ENCODE data around the gene ITGA2. TPM values are rescaled to one million over a fixed set of nuclear protein-coding genes. Genes with fewer than 3 reads are reported as not detected.
"Not testable (repeated sequence)": the region's sequence is repeated elsewhere in the genome, so short reads cannot be mapped to it uniquely, and the experiment has no call there.

Gene ITGA2
- total and polyA plus RNA-seq, 4 donors, result 0.50 to 8.0 (median 3.6) TPM

DNA sequence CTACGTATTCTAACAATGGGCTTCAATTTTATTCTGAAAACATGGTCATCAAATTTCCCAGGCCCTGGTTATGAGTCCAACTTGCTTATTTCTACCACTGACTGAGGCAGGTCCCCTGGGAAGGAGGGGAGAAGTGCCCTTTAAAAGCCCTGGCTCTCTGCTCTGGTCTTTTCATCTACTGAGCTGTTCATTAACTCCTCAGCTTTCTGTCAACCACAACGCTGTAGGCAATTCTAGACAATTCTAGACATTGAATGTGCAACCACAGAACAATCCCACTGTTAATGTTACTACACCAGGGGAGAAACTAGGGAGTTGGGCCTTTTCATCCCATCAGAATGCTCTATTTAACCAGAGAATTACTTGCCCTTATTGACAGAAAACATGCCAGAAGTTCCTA, 110.4 kb downstream of the ITGA2 start:
- H3K27ac ChIP-seq (ENCODE audit: low read depth in 1 of 2, low read length in 2 of 2), result no peak overlapping the region
- intact Hi-C loops (cut with DNase I), result loop anchor here in 1 of 2 donors (10.0 kb wide), 1 partner anchor 315 kb away; the partner anchor contains the start of genes ITGA1 and PELO
- ATAC-seq (ENCODE audit: low FRiP score), result no peak

DNA sequence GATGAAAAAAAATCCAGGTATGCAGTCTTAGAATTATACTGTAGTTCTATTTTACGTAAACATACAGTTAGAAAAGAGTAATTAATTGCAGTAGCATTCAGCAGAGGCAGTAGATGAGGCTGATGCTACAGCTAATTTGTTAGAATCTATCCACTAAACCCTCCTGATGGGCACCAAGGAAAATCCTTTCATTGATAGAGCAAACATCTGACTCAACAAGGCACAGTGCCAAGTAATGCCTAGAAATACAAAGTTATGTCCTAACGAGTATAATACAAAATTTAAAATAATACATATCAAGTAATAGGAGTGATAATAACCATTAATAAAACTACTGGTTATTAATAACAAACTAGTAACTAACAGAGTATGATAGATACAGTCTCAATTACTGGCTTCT, 111.5 kb downstream of the ITGA2 start:
- H3K27me3 ChIP-seq (ENCODE audit: control insufficient read depth in 1 of 2, insufficient read depth in 2 of 2, low read length in 1 of 2), result no peaks in the 10 kb centered on the region
- ATAC-seq (ENCODE audit: low FRiP score) (no peak), DNase-seq (no peak)
- H3K4me3 ChIP-seq (ENCODE audit: low read length in 2 of 2), result no peak overlapping the region
- no peaks in the 10 kb centered on the region for H3K4me1 ChIP-seq (ENCODE audit: control insufficient read depth in 1 of 2, insufficient read depth in 2 of 2, low read length in 2 of 2)
- peaks cover 0 to 3% of the 10 kb centered on the region in 2 donors for H3K36me3 ChIP-seq (ENCODE audit: control insufficient read depth in 1 of 2, insufficient read depth in 2 of 2, low read length in 1 of 2)
- WGBS, 2 donors, result 61 to 63% methylated on average over 2 of the region's 2 CpGs
- H3K9me3 ChIP-seq (ENCODE audit: control insufficient read depth, low read length), result no peaks in the 10 kb centered on the region
- intact Hi-C loops (cut with DNase I), result loop anchor here in 1 of 2 donors (10.0 kb wide), 1 partner anchor 436 kb away; no protein-coding TSS in a partner anchor
- H3K27ac ChIP-seq (ENCODE audit: low read depth in 1 of 2, low read length in 2 of 2), result no peak overlapping the region

More for the DNA sequence above, 110.4 kb downstream of the ITGA2 start:
- Histone ChIP-seq H3K9me3 (ENCODE audit: control insufficient read depth, low read length) (no peaks in the 10 kb centered on the region), H3K27me3 (ENCODE audit: control insufficient read depth in 1 of 2, insufficient read depth in 2 of 2, low read length in 1 of 2) (no peaks in the 10 kb centered on the region), H3K36me3 (ENCODE audit: control insufficient read depth in 1 of 2, insufficient read depth in 2 of 2, low read length in 1 of 2) (peaks cover 0 to 3% of the 10 kb centered on the region in 2 donors), H3K4me1 (ENCODE audit: control insufficient read depth in 1 of 2, insufficient read depth in 2 of 2, low read length in 2 of 2) (no peaks in the 10 kb centered on the region), H3K4me3 (ENCODE audit: low read length in 2 of 2) (no peak overlapping the region)
- DNase-seq, result no peak
- 31 to 38% methylated on average over 2 of the region's 2 CpGs for WGBS, 2 donors

DNA sequence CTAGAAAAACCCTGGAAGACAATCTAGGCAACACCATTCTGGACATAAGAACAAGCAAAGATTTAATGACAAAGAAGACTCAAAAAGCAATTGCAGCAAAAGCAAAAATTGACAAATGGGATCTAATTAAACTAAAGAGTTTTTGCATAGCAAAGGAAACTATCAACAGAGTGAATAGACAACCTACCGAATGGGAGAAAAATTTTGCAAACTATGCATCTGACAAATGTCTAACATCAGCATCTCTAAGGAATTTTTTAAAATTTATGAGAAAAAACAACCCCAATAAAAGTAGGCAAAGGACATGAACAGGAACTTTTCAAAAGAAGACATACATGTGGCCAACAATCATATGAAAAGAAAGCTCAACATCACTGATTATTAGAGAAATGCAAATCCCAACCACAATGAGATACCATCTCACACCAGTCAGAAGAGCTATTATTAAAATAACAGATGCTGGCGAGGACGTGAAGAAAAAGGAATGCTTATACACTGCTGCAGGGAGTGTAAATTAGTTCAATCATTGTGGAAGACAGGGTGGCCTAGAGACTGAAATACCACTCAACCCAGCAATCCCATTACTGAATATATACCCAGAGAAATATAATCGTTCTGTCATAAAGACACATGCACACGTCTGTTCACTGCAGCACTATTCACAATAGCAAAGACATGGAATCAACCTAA, 116.6 kb downstream of the ITGA2 start:
- peaks cover 0 to 4% of the 10 kb centered on the region in 2 donors for H3K4me1 ChIP-seq (ENCODE audit: control insufficient read depth in 1 of 2, insufficient read depth in 2 of 2, low read length in 2 of 2)
- DNase-seq, result no peak
- H3K9me3 ChIP-seq (ENCODE audit: control insufficient read depth, low read length), result no peaks in the 10 kb centered on the region
- intact Hi-C loops (cut with DNase I), result loop anchor here in 1 of 2 donors (10.0 kb wide), 1 partner anchor 441 kb away; no protein-coding TSS in a partner anchor
- WGBS, 2 donors, result 85 to 86% methylated on average over 5 of the region's 5 CpGs
- no peaks in the 10 kb centered on the region for H3K27me3 ChIP-seq (ENCODE audit: control insufficient read depth in 1 of 2, insufficient read depth in 2 of 2, low read length in 1 of 2)
- no peaks in the 10 kb centered on the region for H3K36me3 ChIP-seq (ENCODE audit: control insufficient read depth in 1 of 2, insufficient read depth in 2 of 2, low read length in 1 of 2)
- no peak overlapping the region for H3K27ac ChIP-seq (ENCODE audit: low read depth in 1 of 2, low read length in 2 of 2)
- no peak for ATAC-seq (ENCODE audit: low FRiP score)
- no peak overlapping the region for H3K4me3 ChIP-seq (ENCODE audit: low read length in 2 of 2)

DNA sequence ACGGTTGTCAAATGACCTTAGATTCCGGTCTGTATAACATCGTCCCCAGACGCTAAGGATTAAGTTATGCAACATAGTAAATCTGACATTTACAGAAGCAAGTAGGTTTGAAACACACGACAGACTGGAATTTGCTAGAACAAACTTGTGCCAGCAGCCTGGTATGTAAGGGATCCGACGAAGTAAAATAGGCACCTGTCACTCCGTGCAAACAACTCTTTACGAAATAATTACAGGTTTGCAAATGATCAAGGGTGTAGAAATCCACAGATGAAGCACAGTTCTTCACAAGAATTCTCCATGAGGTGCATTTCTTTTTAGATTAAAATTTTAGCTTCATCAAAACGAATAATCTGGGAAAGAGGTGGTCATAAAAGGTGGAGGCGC, 119.9 kb downstream of the ITGA2 start:
- H3K27me3 ChIP-seq (ENCODE audit: control insufficient read depth in 1 of 2, insufficient read depth in 2 of 2, low read length in 1 of 2), result no peaks in the 10 kb centered on the region
- 0 to 1% methylated on average over 11 of the region's 11 CpGs for WGBS, 2 donors
- H3K4me3 ChIP-seq (ENCODE audit: low read length in 2 of 2), result peak overlapping the region; percentile 68 to 92
- no peaks in the 10 kb centered on the region for H3K9me3 ChIP-seq (ENCODE audit: control insufficient read depth, low read length)
- H3K4me1 ChIP-seq (ENCODE audit: control insufficient read depth in 1 of 2, insufficient read depth in 2 of 2, low read length in 2 of 2), result peaks cover 0 to 4% of the 10 kb centered on the region in 2 donors
- DNase-seq, result no peak
- intact Hi-C loops (cut with DNase I), result loop anchor here in 1 of 2 donors (10.0 kb wide), 1 partner anchor 444 kb away; no protein-coding TSS in a partner anchor
- ATAC-seq (ENCODE audit: low FRiP score), result peak; percentile 20
- H3K36me3 ChIP-seq (ENCODE audit: control insufficient read depth in 1 of 2, insufficient read depth in 2 of 2, low read length in 1 of 2), result no peaks in the 10 kb centered on the region
- H3K27ac ChIP-seq (ENCODE audit: low read depth in 1 of 2, low read length in 2 of 2), result no peak overlapping the region

DNA sequence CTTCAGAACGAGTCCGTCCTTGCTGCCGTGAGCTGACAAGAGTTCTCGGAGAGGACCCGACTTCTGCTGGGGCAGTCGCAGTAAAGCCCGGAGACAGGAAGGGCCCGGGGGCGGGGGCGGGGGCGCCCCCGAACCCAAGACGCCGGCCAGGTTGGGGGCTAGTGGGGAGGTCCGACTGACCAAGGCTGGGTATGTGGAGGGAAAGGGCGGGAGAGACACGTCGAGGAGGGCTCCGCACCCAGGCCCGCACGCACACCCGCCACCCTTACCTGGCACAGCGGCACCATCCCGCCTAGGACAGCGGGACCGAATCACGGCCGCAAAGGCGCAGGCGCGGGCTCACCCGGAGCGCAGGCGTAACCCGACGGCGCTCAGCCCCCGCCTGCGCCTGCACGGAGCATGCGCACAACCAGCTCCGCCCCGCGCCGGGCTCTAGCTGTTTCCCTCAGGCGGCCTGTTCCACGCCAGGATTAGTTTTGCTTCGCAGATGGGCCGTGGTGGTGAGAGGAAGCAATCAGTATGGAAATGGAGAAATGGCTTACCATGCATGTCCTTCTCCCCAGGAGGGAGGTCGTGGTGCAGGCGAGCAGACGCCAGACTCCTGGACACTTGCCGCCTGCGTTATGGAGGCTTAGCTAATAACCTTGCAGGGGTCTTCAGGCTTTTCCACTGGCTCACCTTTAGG, 120.4 kb downstream of the ITGA2 start, which contains the start of gene MOCS2:
MOCS2 (minus strand) TSS at position 315 of the 685 bp plus-strand sequence. CDS start 2,583 bp downstream, outside the sequence.
- peak within 1 kb of the TSS in 1 of 2 donors; percentile 53 for H3K27ac ChIP-seq (ENCODE audit: low read depth in 1 of 2, low read length in 2 of 2)
- intact Hi-C loops (cut with DNase I), result loop anchor here in 1 of 2 donors (10.0 kb wide), 1 partner anchor 445 kb away; no protein-coding TSS in a partner anchor

DNA sequence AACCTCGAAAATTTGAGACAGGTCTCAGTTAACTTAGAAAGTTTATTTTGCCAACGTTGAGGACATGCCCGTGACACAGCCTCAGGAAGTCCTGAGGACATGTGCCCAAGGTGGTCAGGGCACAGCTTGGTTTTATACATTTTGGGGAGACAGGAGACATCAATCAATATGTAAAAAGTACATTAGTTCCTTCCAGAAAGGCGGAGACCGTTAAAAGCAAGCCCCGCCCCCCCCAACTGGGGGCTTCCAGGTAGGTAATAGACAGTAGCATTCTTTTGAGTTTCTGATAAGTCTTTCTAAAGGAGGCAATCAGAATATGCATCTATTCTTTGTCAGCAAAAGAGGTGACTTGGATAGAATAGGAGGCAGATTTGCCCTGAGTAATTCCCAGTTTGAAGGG, 121.0 kb downstream of the ITGA2 start:
- H3K27ac ChIP-seq (ENCODE audit: low read depth in 1 of 2, low read length in 2 of 2), result no peak overlapping the region
- WGBS, 2 donors, result 24 to 28% methylated on average over 6 of the region's 6 CpGs
- intact Hi-C loops (cut with DNase I), result no loop called here
- H3K9me3 ChIP-seq (ENCODE audit: control insufficient read depth, low read length), result no peaks in the 10 kb centered on the region
- H3K36me3 ChIP-seq (ENCODE audit: control insufficient read depth in 1 of 2, insufficient read depth in 2 of 2, low read length in 1 of 2), result no peaks in the 10 kb centered on the region
- ATAC-seq (ENCODE audit: low FRiP score) (peak; percentile 2), DNase-seq (no peak)
- H3K4me3 ChIP-seq (ENCODE audit: low read length in 2 of 2), result peak overlapping the region in 1 of 2 donors; percentile 68
- H3K4me1 ChIP-seq (ENCODE audit: control insufficient read depth in 1 of 2, insufficient read depth in 2 of 2, low read length in 2 of 2), result peaks cover 0 to 4% of the 10 kb centered on the region in 2 donors
- H3K27me3 ChIP-seq (ENCODE audit: control insufficient read depth in 1 of 2, insufficient read depth in 2 of 2, low read length in 1 of 2), result no peaks in the 10 kb centered on the region

More for the DNA sequence above, 120.4 kb downstream of the ITGA2 start, which contains the start of gene MOCS2:
- H3K36me3 ChIP-seq (ENCODE audit: control insufficient read depth in 1 of 2, insufficient read depth in 2 of 2, low read length in 1 of 2), result no peaks in the 10 kb centered on the region
- peak; percentile 94 to 97 for DNase-seq
- no peaks in the 10 kb centered on the region for H3K27me3 ChIP-seq (ENCODE audit: control insufficient read depth in 1 of 2, insufficient read depth in 2 of 2, low read length in 1 of 2)
- no peaks in the 10 kb centered on the region for H3K9me3 ChIP-seq (ENCODE audit: control insufficient read depth, low read length)
- 1% methylated on average over 54 of the region's 54 CpGs for WGBS, 2 donors
- peaks cover 0 to 4% of the 10 kb centered on the region in 2 donors for H3K4me1 ChIP-seq (ENCODE audit: control insufficient read depth in 1 of 2, insufficient read depth in 2 of 2, low read length in 2 of 2)
- ATAC-seq (ENCODE audit: low FRiP score), result peak; percentile 99
- peak within 1 kb of the TSS; percentile 68 to 92 for H3K4me3 ChIP-seq (ENCODE audit: low read length in 2 of 2)

DNA sequence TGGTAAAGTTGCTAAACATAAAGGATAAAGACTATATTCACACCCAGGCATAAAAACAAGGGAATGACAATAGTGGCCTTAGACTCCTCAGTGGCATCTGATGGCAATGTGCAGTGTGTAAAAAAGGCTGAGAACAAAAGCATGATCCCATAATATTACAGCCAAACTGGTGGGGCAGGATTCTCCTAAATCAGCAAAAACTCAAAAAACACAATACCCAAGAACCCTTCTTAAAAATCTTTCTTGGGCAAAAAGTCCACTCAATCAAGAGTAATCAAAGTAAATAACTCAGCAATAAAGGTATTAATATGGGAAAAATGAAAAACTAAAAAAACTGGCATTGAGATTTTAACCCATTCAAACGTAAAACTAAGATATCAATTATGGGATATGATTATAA, 122.0 kb downstream of the ITGA2 start:
- Histone ChIP-seq H3K4me3 (ENCODE audit: low read length in 2 of 2) (no peak overlapping the region), H3K36me3 (ENCODE audit: control insufficient read depth in 1 of 2, insufficient read depth in 2 of 2, low read length in 1 of 2) (no peaks in the 10 kb centered on the region), H3K27me3 (ENCODE audit: control insufficient read depth in 1 of 2, insufficient read depth in 2 of 2, low read length in 1 of 2) (no peaks in the 10 kb centered on the region), H3K4me1 (ENCODE audit: control insufficient read depth in 1 of 2, insufficient read depth in 2 of 2, low read length in 2 of 2) (peaks cover 0 to 4% of the 10 kb centered on the region in 2 donors), H3K9me3 (ENCODE audit: control insufficient read depth, low read length) (no peaks in the 10 kb centered on the region), H3K27ac (ENCODE audit: low read depth in 1 of 2, low read length in 2 of 2) (no peak overlapping the region)
- WGBS, 2 donors, result 85 to 96% methylated on average over 1 of the region's 1 CpG
- ATAC-seq (ENCODE audit: low FRiP score) (no peak), DNase-seq (no peak)
- intact Hi-C loops (cut with DNase I), result no loop called here

DNA sequence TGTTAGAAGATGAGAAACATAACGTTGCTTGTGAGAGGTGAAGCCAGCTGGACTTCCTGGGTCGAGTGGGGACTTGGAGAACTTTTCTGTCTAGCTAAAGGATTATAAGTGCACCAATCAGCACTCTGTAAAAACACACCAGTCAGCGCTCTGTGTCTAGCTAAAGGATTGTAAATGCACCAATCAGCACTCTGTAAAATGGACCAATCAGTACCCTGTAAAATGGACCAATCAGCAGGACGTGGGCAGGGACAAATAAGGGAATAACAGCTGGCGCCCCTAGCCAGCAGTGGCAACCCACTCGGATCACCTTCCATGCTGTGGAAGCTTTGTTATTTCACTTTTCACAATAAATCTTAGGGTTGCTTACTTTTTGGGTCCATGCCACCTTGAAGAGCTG, 123.2 kb downstream of the ITGA2 start:
- whole genome bisulfite sequencing, 2 donors, result 88 to 93% methylated on average over 6 of the region's 6 CpGs

More for the DNA sequence above, 123.2 kb downstream of the ITGA2 start:
- H3K4me1 ChIP-seq (ENCODE audit: control insufficient read depth in 1 of 2, insufficient read depth in 2 of 2, low read length in 2 of 2); ATAC-seq (ENCODE audit: low FRiP score); H3K4me3 ChIP-seq (ENCODE audit: low read length in 2 of 2); H3K9me3 ChIP-seq (ENCODE audit: control insufficient read depth, low read length); H3K36me3 ChIP-seq (ENCODE audit: control insufficient read depth in 1 of 2, insufficient read depth in 2 of 2, low read length in 1 of 2); DNase-seq; H3K27ac ChIP-seq (ENCODE audit: low read depth in 1 of 2, low read length in 2 of 2); intact Hi-C loops (cut with DNase I); H3K27me3 ChIP-seq (ENCODE audit: control insufficient read depth in 1 of 2, insufficient read depth in 2 of 2, low read length in 1 of 2): not testable (repeated sequence)

Measured in aorta (tissue), 5 donors.